HL-60 (cell line): ENCODE data around the gene TMPO.

ENCODE experiments used
- DNase-seq, 2 experiments: peaks; one replicate each; pipeline ENCODE4 v3.0.0-alpha.2; 2010 to 2020; ENCODE audit warnings: low read depth in 1 of 2, low spot score in 1 of 2
- H3K27ac ChIP-seq: fragments of 250-450 bp; sonication (Bioruptor Pico); replicated peaks from 2 replicates; pipeline ENCODE4 v1.5.1; 2020; ENCODE audit warnings: mild to moderate bottlenecking, moderate library complexity
- H3K27me3 ChIP-seq: fragments of 250-450 bp; sonication (Bioruptor Pico); 2 replicates; pipeline ENCODE4 v1.5.1; 2021; ENCODE audit warnings: mild to moderate bottlenecking, moderate library complexity; ENCODE audit not compliant: insufficient read depth, poor library complexity, severe bottlenecking
- H3K4me3 ChIP-seq: replicated peaks from 2 replicates; pipeline ENCODE4 v1.5.1; 2011; ENCODE audit warnings: mild to moderate bottlenecking, control low read depth, low read length; ENCODE audit not compliant: insufficient read depth
- GABPA ChIP-seq: IDR thresholded peaks from 2 replicates; pipeline ENCODE4 v1.6.1; 2012; ENCODE audit warnings: low read depth
- POLR2AphosphoS5 ChIP-seq: IDR thresholded peaks from 2 replicates; pipeline ENCODE4 v1.6.1; 2012; ENCODE audit warnings: low read depth
- SPI1 ChIP-seq: IDR thresholded peaks from 2 replicates; pipeline ENCODE4 v1.6.1; 2012; ENCODE audit warnings: low read depth, mild to moderate bottlenecking, borderline replicate concordance
- TF ChIP-seq, protein P1 (sequence below): IDR thresholded peaks from 2 replicates; pipeline ENCODE4 v1.6.1; 2012; ENCODE audit warnings: low read depth; ENCODE audit not compliant: insufficient replicate concordance
- TF ChIP-seq, protein P2 (sequence below): IDR thresholded peaks from one replicate; pipeline ENCODE4 v1.5.1; 2011; ENCODE audit warnings: low read length, control low read depth, inconsistent platforms; ENCODE audit not compliant: insufficient read depth

TMPO gene

GRCh38 chr12:98469109-98469508, 46.3 kb upstream of the TMPO start:
- no peak overlapping the region for H3K27ac ChIP-seq
- DNase-seq: no peak

DNA sequence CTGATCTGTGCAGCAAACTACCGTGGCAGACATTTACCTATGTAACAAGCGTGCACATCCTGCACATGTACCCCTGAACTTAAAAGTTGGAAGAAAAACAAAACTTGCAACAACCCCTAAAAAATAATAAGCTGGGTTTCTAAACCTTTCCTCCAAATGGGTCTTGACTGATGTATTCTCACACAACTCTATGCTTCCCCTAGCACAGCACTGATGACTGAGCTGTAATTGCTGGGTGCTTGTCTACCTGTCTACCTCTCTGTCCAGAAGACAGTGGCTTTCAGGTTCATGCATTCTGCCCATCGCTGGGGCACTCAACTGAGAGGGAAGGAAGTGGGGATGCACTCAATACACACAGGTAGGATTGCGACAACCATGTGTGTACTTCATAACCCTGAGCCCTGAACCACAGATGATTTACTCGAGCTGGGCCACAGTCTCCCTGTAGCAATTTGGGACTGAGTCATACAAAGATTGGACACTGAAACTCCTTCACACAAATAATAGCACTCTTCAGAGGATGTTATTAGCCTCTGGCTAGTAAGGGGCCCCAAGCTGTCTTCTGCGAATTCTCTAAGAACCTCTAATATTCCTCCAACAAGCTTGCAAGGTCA, 44.8 kb upstream of the TMPO start:
- Histone ChIP-seq H3K27ac (no peak overlapping the region), H3K4me3 (no peak overlapping the region), H3K27me3 (no peaks in the 10 kb centered on the region)
- TF ChIP-seq SPI1 (no peak), POLR2AphosphoS5 (no peak), GABPA (no peak)
- TF ChIP-seq, protein P1, sequence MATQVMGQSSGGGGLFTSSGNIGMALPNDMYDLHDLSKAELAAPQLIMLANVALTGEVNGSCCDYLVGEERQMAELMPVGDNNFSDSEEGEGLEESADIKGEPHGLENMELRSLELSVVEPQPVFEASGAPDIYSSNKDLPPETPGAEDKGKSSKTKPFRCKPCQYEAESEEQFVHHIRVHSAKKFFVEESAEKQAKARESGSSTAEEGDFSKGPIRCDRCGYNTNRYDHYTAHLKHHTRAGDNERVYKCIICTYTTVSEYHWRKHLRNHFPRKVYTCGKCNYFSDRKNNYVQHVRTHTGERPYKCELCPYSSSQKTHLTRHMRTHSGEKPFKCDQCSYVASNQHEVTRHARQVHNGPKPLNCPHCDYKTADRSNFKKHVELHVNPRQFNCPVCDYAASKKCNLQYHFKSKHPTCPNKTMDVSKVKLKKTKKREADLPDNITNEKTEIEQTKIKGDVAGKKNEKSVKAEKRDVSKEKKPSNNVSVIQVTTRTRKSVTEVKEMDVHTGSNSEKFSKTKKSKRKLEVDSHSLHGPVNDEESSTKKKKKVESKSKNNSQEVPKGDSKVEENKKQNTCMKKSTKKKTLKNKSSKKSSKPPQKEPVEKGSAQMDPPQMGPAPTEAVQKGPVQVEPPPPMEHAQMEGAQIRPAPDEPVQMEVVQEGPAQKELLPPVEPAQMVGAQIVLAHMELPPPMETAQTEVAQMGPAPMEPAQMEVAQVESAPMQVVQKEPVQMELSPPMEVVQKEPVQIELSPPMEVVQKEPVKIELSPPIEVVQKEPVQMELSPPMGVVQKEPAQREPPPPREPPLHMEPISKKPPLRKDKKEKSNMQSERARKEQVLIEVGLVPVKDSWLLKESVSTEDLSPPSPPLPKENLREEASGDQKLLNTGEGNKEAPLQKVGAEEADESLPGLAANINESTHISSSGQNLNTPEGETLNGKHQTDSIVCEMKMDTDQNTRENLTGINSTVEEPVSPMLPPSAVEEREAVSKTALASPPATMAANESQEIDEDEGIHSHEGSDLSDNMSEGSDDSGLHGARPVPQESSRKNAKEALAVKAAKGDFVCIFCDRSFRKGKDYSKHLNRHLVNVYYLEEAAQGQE: no peak
- TF ChIP-seq, protein P2, sequence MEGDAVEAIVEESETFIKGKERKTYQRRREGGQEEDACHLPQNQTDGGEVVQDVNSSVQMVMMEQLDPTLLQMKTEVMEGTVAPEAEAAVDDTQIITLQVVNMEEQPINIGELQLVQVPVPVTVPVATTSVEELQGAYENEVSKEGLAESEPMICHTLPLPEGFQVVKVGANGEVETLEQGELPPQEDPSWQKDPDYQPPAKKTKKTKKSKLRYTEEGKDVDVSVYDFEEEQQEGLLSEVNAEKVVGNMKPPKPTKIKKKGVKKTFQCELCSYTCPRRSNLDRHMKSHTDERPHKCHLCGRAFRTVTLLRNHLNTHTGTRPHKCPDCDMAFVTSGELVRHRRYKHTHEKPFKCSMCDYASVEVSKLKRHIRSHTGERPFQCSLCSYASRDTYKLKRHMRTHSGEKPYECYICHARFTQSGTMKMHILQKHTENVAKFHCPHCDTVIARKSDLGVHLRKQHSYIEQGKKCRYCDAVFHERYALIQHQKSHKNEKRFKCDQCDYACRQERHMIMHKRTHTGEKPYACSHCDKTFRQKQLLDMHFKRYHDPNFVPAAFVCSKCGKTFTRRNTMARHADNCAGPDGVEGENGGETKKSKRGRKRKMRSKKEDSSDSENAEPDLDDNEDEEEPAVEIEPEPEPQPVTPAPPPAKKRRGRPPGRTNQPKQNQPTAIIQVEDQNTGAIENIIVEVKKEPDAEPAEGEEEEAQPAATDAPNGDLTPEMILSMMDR: no peak
- peak; percentile 51 to 53 for DNase-seq

More at GRCh38 chr12:98469109-98469508, 46.3 kb upstream of the TMPO start:
- no peak for TF ChIP-seq POLR2AphosphoS5
- no peak for TF ChIP-seq GABPA
- TF ChIP-seq, protein P1: no peak
- no peak for TF ChIP-seq SPI1
- TF ChIP-seq, protein P2: no peak
- H3K4me3 ChIP-seq: no peak overlapping the region
- H3K27me3 ChIP-seq: no peaks in the 10 kb centered on the region

DNA sequence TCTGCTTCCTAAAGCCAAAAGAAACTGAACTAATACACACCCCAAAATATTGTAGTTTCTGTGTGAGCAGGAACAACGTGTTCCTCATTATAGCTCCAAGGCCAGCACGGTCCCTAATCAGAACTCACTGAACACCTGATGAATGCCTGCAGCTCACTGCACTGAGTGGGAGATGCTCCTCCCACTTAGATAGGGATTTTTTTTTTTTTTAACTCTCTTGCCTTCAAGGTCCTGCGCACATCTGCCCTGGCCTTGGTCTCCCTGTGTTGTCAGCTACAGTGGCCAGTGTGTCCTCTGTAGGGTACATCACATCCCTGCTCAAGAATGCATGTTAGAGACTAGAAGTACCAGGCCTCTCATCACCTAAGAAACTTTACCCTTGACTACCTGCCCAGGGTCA, 44.3 kb upstream of the TMPO start:
- Histone ChIP-seq H3K27ac (no peak overlapping the region), H3K27me3 (no peaks in the 10 kb centered on the region), H3K4me3 (no peak overlapping the region)
- TF ChIP-seq, protein P2: no peak
- TF ChIP-seq, protein P1: no peak
- TF ChIP-seq POLR2AphosphoS5 (no peak), GABPA (no peak), SPI1 (no peak)
- DNase-seq: no peak
